ENCODE measurements around the gene OSBPL8. TPM values are rescaled to one million over a fixed set of nuclear protein-coding genes. Genes with fewer than 3 reads are reported as not detected.

OSBPL8 gene
- total RNA-seq, 4 donors from 2014 or later, result 65.8 to 73.5 (median 66.7) TPM

GRCh38 chr12:76407710-76408109 lies 151.9 kb downstream of the OSBPL8 start:
- no peak overlapping the region for H3K4me3 ChIP-seq
- WGBS, 2 donors (ENCODE audit: low coverage in 1 of 2), result 80 to 100% methylated on average over 2 of the region's 3 CpGs
- H3K36me3 ChIP-seq, result no peaks in the 10 kb centered on the region
- no peak for ATAC-seq
- H3K9me3 ChIP-seq, result no peaks in the 10 kb centered on the region
- no peaks in the 10 kb centered on the region for H3K27me3 ChIP-seq
- no peak overlapping the region for H3K27ac ChIP-seq
- no peak for TF ChIP-seq POLR2AphosphoS5 (IDR thresholded peaks at IDR 0.05)
- TF ChIP-seq CTCF (IDR thresholded peaks at IDR 0.05), result no peak
- TF ChIP-seq EP300 (IDR thresholded peaks at IDR 0.05), result no peak
- no peak for TF ChIP-seq POLR2A (IDR thresholded peaks at IDR 0.05)
- no peaks in the 10 kb centered on the region for H3K4me1 ChIP-seq

GRCh38 chr12:76402259-76402658 lies 157.3 kb downstream of the OSBPL8 start:
- Histone ChIP-seq H3K9me3 (no peaks in the 10 kb centered on the region), H3K4me1 (no peaks in the 10 kb centered on the region), H3K36me3 (peaks cover 0 to 25% of the 10 kb centered on the region in 2 donors), H3K27me3 (no peaks in the 10 kb centered on the region), H3K27ac (no peak overlapping the region), H3K4me3 (no peak overlapping the region)
- TF ChIP-seq POLR2A (IDR thresholded peaks at IDR 0.05) (no peak), EP300 (IDR thresholded peaks at IDR 0.05) (no peak), POLR2AphosphoS5 (IDR thresholded peaks at IDR 0.05) (no peak), CTCF (IDR thresholded peaks at IDR 0.05) (no peak)
- ATAC-seq, result no peak

GRCh38 chr12:76400136-76400535 lies 159.4 kb downstream of the OSBPL8 start:
- Histone ChIP-seq H3K9me3 (no peaks in the 10 kb centered on the region), H3K36me3 (peaks cover 0 to 38% of the 10 kb centered on the region in 2 donors), H3K4me3 (no peak overlapping the region), H3K27ac (no peak overlapping the region), H3K4me1 (no peaks in the 10 kb centered on the region), H3K27me3 (no peaks in the 10 kb centered on the region)
- ATAC-seq, result no peak
- no peak for TF ChIP-seq POLR2AphosphoS5 (IDR thresholded peaks at IDR 0.05)
- no peak for TF ChIP-seq POLR2A (IDR thresholded peaks at IDR 0.05)
- no peak for TF ChIP-seq EP300 (IDR thresholded peaks at IDR 0.05)
- no peak for TF ChIP-seq CTCF (IDR thresholded peaks at IDR 0.05)
- WGBS, 2 donors (ENCODE audit: low coverage in 1 of 2), result 86 to 91% methylated on average over 2 of the region's 2 CpGs

GRCh38 chr12:76399040-76399439 lies 160.5 kb downstream of the OSBPL8 start:
- TF ChIP-seq EP300 (IDR thresholded peaks at IDR 0.05) (no peak), POLR2A (IDR thresholded peaks at IDR 0.05) (no peak), CTCF (IDR thresholded peaks at IDR 0.05) (no peak), POLR2AphosphoS5 (IDR thresholded peaks at IDR 0.05) (no peak)
- ATAC-seq, result no peak
- 81 to 95% methylated on average over 2 of the region's 2 CpGs for WGBS, 2 donors (ENCODE audit: low coverage in 1 of 2)
- Histone ChIP-seq H3K27ac (no peak overlapping the region), H3K36me3 (peaks cover 0 to 44% of the 10 kb centered on the region in 2 donors), H3K27me3 (no peaks in the 10 kb centered on the region), H3K4me3 (no peak overlapping the region), H3K4me1 (no peaks in the 10 kb centered on the region), H3K9me3 (no peaks in the 10 kb centered on the region)

- Histone ChIP-seq H3K27me3 (no peaks in the 10 kb centered on the region), H3K27ac (no peak overlapping the region), H3K4me1 (no peaks in the 10 kb centered on the region), H3K4me3 (no peak overlapping the region), H3K36me3 (peaks cover 0 to 53% of the 10 kb centered on the region in 2 donors), H3K9me3 (no peaks in the 10 kb centered on the region)
- TF ChIP-seq CTCF (IDR thresholded peaks at IDR 0.05) (no peak), EP300 (IDR thresholded peaks at IDR 0.05) (no peak), POLR2AphosphoS5 (IDR thresholded peaks at IDR 0.05) (no peak), POLR2A (IDR thresholded peaks at IDR 0.05) (no peak)
- ATAC-seq, result no peak
These were observed 161.5 kb downstream of the OSBPL8 start for GRCh38 chr12:76398106-76398505.
